GM21717 (cell line): Measurements from ENCODE around the gene DEFB123.
"Not testable (repeated sequence)": the region's sequence is repeated elsewhere in the genome, so short reads cannot be mapped to it uniquely, and the experiment has no call there.

Experiments
- ATAC-seq: cut with Tn5 transposase; IDR thresholded peaks from one replicate; pipeline ENCODE4 v1.9.1; 2021; ENCODE audit warnings: mild to moderate bottlenecking, moderate library complexity; ENCODE audit not compliant: unreplicated experiment

DEFB123 gene, protein sequence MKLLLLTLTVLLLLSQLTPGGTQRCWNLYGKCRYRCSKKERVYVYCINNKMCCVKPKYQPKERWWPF

DNA sequence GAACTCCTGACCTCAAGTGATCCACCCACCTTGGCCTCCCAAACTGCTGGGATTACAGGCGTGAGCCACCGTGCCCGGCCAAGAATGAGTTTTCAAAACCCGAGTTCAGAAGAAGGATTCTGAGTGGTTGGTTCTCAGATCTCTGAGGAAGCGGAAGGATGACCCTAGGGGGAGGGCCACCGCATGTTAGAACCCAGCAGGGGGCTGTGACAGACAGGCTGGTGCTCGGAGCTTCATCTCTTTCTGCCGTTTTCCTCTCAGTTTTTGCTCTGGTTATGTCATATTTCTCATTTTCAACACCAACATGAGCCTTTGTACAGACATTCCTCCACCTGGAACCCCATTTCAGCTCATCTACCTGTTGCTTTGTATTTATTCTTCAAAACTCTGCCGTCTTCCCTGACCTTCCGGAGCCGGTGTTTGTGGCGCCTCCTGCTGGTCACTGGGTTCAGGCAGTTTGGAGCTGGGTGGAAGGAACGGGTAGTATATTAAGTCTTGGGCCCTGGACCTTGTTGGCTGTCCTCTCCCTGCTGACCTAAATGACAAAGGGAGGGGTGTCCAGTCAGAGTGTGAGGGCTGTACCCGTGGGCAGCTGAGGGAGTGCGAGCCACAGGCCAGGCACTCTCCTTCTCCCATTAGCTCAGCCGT, at the start of gene DEFB123:
Gene DEFB123 (plus strand): TSS at position 621 of the 648 bp plus-strand sequence. CDS start 67 bp downstream, outside the sequence.
- ATAC-seq = no peak

DNA sequence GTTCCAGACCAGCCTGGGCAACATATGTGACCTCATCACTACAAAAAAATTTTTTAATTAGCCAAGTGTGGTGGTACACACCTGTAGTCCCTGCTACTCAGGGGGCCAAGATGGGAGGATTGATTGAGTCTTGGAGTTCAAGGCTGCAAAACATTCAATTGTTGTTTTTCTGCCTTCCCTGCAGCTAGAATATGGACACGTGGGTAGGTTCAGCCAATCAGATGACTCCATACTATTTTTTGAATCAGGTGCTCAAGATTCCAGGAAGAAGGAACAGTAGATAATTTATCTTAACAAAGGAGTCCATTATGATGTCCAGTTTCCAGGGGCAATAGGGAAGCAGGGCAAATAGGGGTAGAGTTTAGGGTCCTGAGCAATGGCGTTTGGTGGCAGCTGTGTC, 47.6 kb upstream of the DEFB123 start:
- no peak for ATAC-seq

- ATAC-seq = no peak
Measured at GRCh38 chr20:31394900-31395299, 45.5 kb upstream of the DEFB123 start.

DNA sequence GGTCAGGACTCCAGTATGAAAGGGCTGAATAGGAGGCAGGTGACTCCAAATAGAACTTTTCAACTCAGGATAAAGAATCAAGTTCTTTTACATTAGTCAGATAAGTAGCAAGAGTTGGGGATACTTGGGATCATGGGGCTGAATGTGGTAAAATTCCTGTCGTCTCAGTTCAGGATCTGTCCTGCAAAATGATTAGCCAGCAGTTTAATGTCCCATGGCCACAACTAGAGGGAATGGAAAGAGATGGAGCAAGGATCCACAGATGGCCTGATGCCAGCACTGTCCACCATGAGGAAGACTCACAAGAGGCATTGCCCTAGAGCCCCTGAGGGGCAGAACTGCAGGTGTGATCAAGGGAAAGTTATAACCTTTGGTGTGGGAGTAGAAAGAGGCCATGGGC, 36.5 kb upstream of the DEFB123 start:
- no peak for ATAC-seq

DNA sequence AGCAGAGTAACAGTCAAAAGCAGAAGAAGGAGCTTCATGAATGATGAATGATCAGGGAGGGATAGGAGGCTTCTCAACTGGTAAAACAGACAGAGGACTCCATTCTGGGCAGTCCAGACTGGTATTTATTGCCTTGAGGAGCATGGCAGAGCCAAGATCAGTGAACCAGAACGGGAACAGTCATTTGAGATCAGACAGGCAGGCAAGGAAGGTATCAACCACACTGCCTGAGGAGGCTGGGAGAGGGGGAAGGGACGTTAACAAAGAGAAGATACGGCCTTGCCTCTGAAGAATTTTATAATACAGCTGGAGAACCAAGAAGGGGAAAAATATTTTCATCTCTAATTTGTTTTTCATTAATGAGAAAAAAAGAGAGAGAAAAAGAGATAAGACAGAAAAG, 34.3 kb upstream of the DEFB123 start, which contains the start of gene DEFB121:
Gene DEFB121 (minus strand): TSS at position 101 of the 400 bp plus-strand sequence. CDS start 63 bp downstream, at position 38.
- ATAC-seq = no peak

DNA sequence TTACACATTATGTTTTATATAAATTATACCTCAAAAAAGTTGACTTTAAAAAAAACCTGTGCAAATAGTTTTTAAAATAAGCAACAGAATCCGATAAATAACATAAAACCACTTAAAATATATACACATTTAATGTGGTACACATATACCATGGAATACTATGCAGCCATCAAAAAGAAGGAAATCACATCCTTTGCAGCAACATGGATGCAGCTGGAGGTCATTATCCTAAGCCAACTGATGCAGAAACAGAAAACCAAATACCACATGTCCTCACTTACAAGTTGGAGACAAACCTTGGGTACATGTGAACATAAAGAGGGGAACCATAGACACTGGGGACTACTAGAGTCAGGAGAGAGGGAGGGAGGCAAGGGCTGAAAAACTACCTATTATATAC, 30.4 kb upstream of the DEFB123 start:
- ATAC-seq = no peak

DNA sequence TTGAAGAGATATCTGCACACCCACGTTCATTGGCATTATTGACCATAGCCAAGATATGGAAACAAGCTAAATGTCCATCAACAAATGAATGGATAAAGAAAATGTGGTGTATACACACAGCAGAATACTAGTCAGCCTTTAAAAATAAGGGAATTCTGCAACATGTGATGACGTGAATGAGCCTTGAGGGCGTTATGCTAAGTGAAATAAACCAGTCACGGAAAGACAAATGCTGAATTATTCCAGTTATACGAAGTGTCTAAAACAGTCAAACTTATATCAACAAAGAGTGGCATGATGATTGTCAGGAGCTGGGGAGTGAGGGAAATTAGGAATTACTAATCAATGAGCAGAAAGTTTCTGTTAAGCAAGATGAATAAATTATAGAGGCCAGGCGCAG, 26.1 kb upstream of the DEFB123 start:
- no peak for ATAC-seq

DNA sequence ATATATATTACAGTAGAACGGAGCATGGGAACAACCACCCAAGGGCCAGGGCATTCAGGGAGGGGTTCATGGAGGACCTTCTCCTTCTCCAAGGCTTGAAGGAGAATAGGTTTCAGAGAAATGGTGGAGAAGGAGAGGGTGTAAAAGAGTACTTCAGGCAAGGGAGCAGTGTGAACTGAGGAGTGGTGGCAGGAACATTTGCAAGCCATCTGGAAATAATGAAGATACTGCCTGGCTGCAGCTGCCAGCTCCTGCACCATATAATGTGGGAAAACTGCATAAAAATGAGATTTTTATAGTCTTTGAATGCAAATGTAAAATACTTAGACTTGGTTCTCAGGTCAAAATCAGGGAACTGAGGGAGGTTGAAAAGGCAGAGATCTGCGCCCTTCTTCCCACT, 24.8 kb upstream of the DEFB123 start:
- ATAC-seq = no peak

- ATAC-seq = no peak
Measured at GRCh38 chr20:31418307-31418706, 22.1 kb upstream of the DEFB123 start.

- no peak for ATAC-seq
Measured at GRCh38 chr20:31425797-31426196, 14.6 kb upstream of the DEFB123 start.

GRCh38 chr20:31426891-31427551, 13.4 kb upstream of the DEFB123 start:
- ATAC-seq = not testable (repeated sequence)

DNA sequence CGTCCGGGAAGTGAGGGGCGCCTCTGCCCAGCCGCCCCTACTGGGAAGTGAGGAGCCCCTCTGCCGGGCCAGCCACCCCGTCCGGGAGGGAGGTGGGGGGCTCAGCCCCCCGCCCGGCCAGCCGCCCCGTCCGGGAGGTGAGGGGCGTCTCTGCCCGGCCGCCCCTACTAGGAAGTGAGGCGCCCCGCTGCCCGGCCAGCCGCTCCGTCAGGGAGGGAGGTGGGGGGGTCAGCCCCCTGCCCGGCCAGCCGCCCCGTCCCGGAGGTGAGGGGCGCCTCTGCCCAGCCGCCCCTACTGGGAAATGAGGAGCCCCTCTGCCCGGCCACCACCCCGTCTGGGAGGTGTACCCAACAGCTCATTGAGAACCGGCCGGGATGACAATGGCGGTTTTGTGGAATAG, 12.9 kb upstream of the DEFB123 start:
- not testable (repeated sequence) for ATAC-seq

GRCh38 chr20:31430568-31431115, 9.8 kb upstream of the DEFB123 start:
- ATAC-seq = no peak

DNA sequence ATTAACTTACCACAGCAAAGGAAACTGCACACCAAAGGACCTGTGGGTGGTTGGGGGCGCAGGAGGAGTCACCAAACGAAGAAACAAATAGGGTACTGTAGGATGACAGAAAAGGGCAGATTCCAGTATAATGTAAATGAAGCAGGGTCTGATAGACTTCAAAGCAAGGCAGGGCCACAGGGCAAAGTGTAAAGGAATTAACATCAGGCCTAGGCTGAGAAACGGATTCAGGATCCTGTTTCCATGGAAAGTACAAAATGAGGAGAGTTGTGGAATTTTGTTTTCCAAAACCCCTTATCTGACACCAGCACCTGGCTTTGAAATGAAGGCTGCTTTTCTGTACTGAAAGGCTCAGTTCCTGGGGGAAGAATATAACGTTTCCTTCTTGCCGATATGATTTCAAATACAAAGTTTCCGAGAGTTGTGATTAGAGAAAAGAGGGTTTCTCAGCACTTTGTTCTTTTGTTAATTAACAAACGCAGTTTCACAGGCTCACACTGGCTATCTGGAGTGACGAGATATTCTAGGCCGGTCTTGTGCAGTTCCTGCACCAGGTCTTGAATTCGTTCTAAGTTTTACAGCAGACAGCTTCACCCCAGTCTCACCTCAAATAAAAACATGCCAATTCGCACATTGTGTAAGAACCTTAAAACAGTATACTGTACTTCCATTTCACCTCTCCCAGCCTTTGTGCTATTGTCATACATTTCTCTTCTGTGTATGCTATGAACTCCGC, 5.8 kb downstream of the DEFB123 start:
- ATAC-seq = no peak

- no peak for ATAC-seq
Measured at GRCh38 chr20:31449511-31450414, 9.3 kb downstream of the DEFB123 start.

DNA sequence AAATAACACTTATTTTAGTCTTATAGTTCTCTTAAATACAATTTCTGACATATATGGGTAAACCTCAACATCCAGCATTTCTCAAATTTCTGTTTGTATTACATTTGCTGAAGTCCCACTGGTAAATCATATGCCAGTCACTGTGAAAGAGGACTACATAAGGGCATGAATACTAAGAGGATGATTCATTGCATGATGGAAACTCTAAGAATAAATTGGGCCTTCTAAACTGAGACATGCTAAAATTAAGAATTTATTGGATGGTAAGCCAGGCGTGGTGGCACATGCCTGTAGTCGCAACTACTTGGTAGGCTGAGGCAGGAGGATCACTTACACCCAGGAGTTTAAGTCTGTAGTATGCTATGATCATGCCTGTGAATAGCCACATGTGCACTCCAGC, 12.1 kb downstream of the DEFB123 start:
- no peak for ATAC-seq

DNA sequence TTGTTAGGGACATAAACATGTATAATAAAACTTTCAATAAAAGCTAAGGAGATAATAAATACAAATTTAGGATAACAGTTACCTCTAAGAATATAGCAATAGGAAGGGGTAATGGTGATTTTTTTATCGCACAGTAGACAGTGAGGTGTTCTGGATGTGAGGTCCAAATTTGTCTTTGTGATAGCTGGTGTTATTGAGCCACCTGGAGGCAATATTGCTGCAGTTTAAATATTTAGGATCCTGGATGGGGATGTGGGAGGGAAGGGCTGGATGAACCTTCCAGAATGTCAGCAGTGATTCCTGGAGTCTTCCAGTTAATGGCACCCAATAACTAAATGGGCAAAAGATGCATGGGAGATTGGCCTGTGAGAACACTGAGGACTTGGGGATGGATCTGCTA, 13.9 kb downstream of the DEFB123 start:
- no peak for ATAC-seq

GRCh38 chr20:31470946-31471345, 30.5 kb downstream of the DEFB123 start:
- not testable (repeated sequence) for ATAC-seq

GRCh38 chr20:31472395-31473330, 32.2 kb downstream of the DEFB123 start:
- ATAC-seq = no peak
